ENCODE data around the gene PARP4. TPM values are rescaled to one million over a fixed set of nuclear protein-coding genes. Genes with fewer than 3 reads are reported as not detected.
A peak's percentile ranks its signal among the peaks of the same experiment; 100 is the strongest.
"Not testable (repeated sequence)": the region's sequence is repeated elsewhere in the genome, so short reads cannot be mapped to it uniquely, and the experiment has no call there.

The PARP4 gene
- total RNA-seq, 2 experiments from 2014 or later = 29.5 to 29.6 TPM

DNA sequence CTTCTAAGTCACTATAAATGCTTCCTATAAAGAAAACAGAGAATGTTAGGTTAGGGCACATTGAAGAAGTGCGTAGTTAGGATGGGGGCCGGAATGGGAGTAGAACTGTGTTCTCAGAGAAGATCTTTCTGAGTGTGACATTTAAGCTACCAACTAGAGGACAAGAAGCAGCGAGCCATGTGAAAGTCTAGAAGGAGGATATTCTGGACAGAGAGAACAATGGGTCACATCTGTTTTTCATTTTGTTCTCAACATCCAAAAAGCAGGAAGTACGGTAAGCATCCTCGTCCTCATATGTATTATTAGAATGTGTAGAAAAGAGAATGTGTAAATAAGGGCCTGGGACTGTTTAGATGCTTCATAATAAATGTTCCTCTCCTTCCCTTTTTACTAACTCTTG lies 44.5 kb upstream of the PARP4 start:
- Histone ChIP-seq H3K27ac (ENCODE audit: low read depth in 1 of 2, low read length in 2 of 2) (no peak overlapping the region), H3K27me3 (ENCODE audit: control insufficient read depth in 1 of 2, insufficient read depth in 2 of 2, low read length in 2 of 2) (peaks cover 6 to 7% of the 10 kb centered on the region in 2 experiments), H3K4me1 (ENCODE audit: insufficient read depth, low read length) (no peaks in the 10 kb centered on the region), H3K36me3 (ENCODE audit: insufficient read depth, low read length) (no peaks in the 10 kb centered on the region), H3K9me3 (ENCODE audit: control insufficient read depth in 1 of 2, insufficient read depth in 1 of 2, low read length in 2 of 2) (no peaks in the 10 kb centered on the region), H3K4me3 (ENCODE audit: low read length) (no peak overlapping the region)
- Mint-ChIP-seq H3K27ac (no peak overlapping the region), H3K4me3 (no peak overlapping the region), H3K4me1 (ENCODE audit: low read depth) (peaks cover 8% of the 10 kb centered on the region), H3K27me3 (peaks cover 67% of the 10 kb centered on the region), H3K36me3 (ENCODE audit: low read depth) (no peaks in the 10 kb centered on the region), H3K9me3 (no peaks in the 10 kb centered on the region)
- intact Hi-C loops (cut with DNase I, micrococcal nuclease) = loop anchor here in 1 of 2 experiments (5.0 kb wide), 1 partner anchor 45 kb away; the partner anchor contains the start of gene PARP4
- DNase-seq (no peak), ATAC-seq (ENCODE audit: poor library complexity) (no peak)
- POLR2A ChIA-PET = no interaction called here
- CTCF ChIA-PET = no interaction called here
- TF ChIP-seq, protein P1, sequence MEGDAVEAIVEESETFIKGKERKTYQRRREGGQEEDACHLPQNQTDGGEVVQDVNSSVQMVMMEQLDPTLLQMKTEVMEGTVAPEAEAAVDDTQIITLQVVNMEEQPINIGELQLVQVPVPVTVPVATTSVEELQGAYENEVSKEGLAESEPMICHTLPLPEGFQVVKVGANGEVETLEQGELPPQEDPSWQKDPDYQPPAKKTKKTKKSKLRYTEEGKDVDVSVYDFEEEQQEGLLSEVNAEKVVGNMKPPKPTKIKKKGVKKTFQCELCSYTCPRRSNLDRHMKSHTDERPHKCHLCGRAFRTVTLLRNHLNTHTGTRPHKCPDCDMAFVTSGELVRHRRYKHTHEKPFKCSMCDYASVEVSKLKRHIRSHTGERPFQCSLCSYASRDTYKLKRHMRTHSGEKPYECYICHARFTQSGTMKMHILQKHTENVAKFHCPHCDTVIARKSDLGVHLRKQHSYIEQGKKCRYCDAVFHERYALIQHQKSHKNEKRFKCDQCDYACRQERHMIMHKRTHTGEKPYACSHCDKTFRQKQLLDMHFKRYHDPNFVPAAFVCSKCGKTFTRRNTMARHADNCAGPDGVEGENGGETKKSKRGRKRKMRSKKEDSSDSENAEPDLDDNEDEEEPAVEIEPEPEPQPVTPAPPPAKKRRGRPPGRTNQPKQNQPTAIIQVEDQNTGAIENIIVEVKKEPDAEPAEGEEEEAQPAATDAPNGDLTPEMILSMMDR (IDR thresholded peaks at IDR 0.05) = no peak

DNA sequence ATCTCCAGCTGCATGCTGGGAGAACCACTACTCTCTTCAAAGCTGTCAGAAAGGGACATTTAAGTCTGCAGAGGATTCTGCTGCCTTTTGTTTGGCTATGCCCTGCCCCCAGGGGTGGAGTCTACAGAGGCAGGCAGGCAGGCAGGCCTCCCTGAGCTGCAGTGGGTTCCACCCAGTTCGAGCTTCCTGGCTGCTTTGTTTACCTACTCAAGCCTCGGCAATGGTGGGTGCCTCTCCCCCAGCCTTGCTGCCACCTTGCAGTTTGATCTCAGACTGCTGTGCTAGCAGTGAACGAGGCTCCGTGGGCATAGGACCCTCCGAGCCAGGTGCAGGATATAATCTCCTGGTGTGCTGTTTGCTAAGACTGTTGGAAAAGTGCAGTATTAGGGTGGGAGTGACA lies 41.3 kb upstream of the PARP4 start:
- DNase-seq; H3K4me3 ChIP-seq (ENCODE audit: low read length); intact Hi-C loops (cut with DNase I, micrococcal nuclease); POLR2A ChIA-PET; H3K4me1 Mint-ChIP-seq (ENCODE audit: low read depth); H3K36me3 ChIP-seq (ENCODE audit: insufficient read depth, low read length); H3K9me3 Mint-ChIP-seq; CTCF ChIA-PET; H3K4me3 Mint-ChIP-seq; H3K9me3 ChIP-seq (ENCODE audit: control insufficient read depth in 1 of 2, insufficient read depth in 1 of 2, low read length in 2 of 2); H3K27me3 ChIP-seq (ENCODE audit: control insufficient read depth in 1 of 2, insufficient read depth in 2 of 2, low read length in 2 of 2); H3K27ac ChIP-seq (ENCODE audit: low read depth in 1 of 2, low read length in 2 of 2); H3K36me3 Mint-ChIP-seq (ENCODE audit: low read depth); ATAC-seq (ENCODE audit: poor library complexity); H3K4me1 ChIP-seq (ENCODE audit: insufficient read depth, low read length); H3K27ac Mint-ChIP-seq: not testable (repeated sequence)
- H3K27me3 Mint-ChIP-seq = peaks cover 65% of the 10 kb centered on the region

DNA sequence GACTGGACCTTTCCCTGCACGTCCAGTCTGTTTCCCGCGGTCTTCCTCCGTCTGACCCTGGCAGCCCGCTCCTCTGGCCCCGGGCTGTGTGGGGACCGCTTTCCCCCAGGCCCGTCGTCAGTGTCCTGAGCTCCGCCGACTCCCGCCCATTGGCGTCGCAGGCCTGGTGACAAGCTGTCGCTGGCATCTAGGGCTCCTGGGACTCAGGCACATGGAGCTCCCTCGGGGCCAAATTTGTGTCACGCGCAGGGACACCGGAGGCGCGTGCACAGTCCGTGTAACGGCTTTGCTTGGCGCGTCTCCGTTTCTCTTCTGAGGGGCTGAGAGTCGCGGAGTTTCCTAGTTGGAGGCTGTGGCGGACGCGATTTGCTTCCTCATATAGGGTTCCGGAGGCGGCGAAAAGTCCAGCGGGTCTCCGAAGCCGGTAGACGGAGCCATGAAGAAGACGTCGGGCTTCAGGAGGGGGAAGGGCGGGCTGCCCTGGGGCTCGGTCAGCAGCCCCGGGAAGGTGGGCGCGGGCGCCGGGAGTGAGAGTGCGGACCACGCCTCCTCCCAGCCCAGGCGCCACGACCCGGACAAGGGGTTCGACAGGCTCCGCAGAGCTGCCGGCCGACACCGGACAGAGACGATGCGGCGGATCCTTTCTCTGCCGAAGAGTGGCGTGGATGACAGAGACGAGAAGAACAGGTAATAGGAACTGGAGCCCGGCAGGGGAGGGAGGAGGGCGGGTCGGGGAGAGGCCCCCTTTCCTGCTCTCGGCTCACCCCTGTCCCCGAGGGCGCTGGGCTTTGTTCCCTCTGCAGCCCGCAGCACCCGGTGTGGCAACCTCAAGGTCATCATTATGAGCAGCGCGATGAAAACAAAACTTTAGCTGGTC lies 29.1 kb upstream of the PARP4 start:
- Histone ChIP-seq H3K9me3 (ENCODE audit: control insufficient read depth in 1 of 2, insufficient read depth in 1 of 2, low read length in 2 of 2) (peaks cover 0 to 17% of the 10 kb centered on the region in 2 experiments), H3K27me3 (ENCODE audit: control insufficient read depth in 1 of 2, insufficient read depth in 2 of 2, low read length in 2 of 2) (peaks cover 21 to 30% of the 10 kb centered on the region in 2 experiments), H3K4me1 (ENCODE audit: insufficient read depth, low read length) (peaks cover 15% of the 10 kb centered on the region), H3K4me3 (ENCODE audit: low read length) (peak overlapping the region; percentile 49)
- H3K27ac Mint-ChIP-seq; H3K36me3 ChIP-seq (ENCODE audit: insufficient read depth, low read length); intact Hi-C loops (cut with DNase I, micrococcal nuclease); H3K36me3 Mint-ChIP-seq (ENCODE audit: low read depth); POLR2A ChIA-PET; H3K9me3 Mint-ChIP-seq; H3K4me1 Mint-ChIP-seq (ENCODE audit: low read depth); H3K27ac ChIP-seq (ENCODE audit: low read depth in 1 of 2, low read length in 2 of 2): not testable (repeated sequence)
- CTCF ChIA-PET = interaction anchor here (0.6 kb wide), 1 partner anchor 14 kb away, joined by 3 read pairs; no protein-coding TSS in a partner anchor
- peak overlapping the region; percentile 89 for H3K4me3 Mint-ChIP-seq
- H3K27me3 Mint-ChIP-seq = peaks cover 76% of the 10 kb centered on the region
- peak; percentile 49 for ATAC-seq (ENCODE audit: poor library complexity)
- DNase-seq = peak in 4 of 14 experiments; percentile 1 to 41 (median 31)

DNA sequence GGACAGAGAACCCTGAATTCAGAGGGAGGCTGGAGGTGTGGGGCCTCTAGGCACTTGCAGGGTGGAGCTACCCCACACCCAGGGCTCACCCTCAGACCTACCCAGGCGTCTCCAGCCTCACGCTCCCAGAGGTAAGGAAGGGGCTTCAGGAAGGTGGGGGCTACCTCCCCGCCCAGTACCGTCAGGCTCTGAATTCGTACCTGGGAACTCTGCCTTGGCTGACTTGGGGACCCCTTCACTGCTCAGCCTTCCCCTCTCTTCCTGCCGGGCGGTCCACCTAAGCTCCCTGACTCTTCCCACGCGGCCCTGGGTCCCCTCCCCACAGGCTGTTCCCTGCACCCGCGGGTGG lies 28.5 kb upstream of the PARP4 start:
- Mint-ChIP-seq H3K9me3 (no peaks in the 10 kb centered on the region), H3K27ac (no peak overlapping the region), H3K4me3 (peak overlapping the region; percentile 89), H3K4me1 (ENCODE audit: low read depth) (peaks cover 9% of the 10 kb centered on the region), H3K27me3 (peaks cover 76% of the 10 kb centered on the region), H3K36me3 (ENCODE audit: low read depth) (no peaks in the 10 kb centered on the region)
- TF ChIP-seq, protein P1 (IDR thresholded peaks at IDR 0.05) = no peak
- H3K27me3 ChIP-seq (ENCODE audit: control insufficient read depth in 1 of 2, insufficient read depth in 2 of 2, low read length in 2 of 2) = peaks cover 21 to 30% of the 10 kb centered on the region in 2 experiments
- ChIA-PET POLR2A (no interaction called here), CTCF (no interaction called here)
- H3K9me3 ChIP-seq (ENCODE audit: control insufficient read depth in 1 of 2, insufficient read depth in 1 of 2, low read length in 2 of 2) = peaks cover 0 to 17% of the 10 kb centered on the region in 2 experiments
- ATAC-seq (ENCODE audit: poor library complexity) = no peak
- intact Hi-C loops (cut with DNase I, micrococcal nuclease) = no loop called here
- peaks cover 15% of the 10 kb centered on the region for H3K4me1 ChIP-seq (ENCODE audit: insufficient read depth, low read length)
- H3K27ac ChIP-seq (ENCODE audit: low read depth in 1 of 2, low read length in 2 of 2) = no peak overlapping the region
- no peaks in the 10 kb centered on the region for H3K36me3 ChIP-seq (ENCODE audit: insufficient read depth, low read length)
- peak overlapping the region; percentile 49 for H3K4me3 ChIP-seq (ENCODE audit: low read length)
- DNase-seq = no peak

All from CD4-positive, alpha-beta T cell (primary cell).